Peyer's patch (tissue), 4 donors: ENCODE results near the gene CRB2.

Source experiments
- CTCF ChIP-seq, 6 experiments: fragments of 450-650 bp in 4 of 6; fragments of 200-600 bp in 2 of 6; sonication (generic) in 1 of 6; IDR thresholded peaks; one replicate each; pipeline ENCODE4 v1.5.1; 2017 to 2019; ENCODE audit warnings: antibody characterized with exemption in 6 of 6, mild to moderate bottlenecking in 3 of 6, moderate library complexity in 1 of 6
- POLR2A ChIP-seq, 2 donors: fragments of 450-650 bp; IDR thresholded peaks; one replicate each; pipeline ENCODE4 v1.5.1; 2017; ENCODE audit warnings: antibody characterized with exemption in 2 of 2, mild to moderate bottlenecking in 2 of 2, moderate library complexity in 2 of 2

- TF ChIP-seq CTCF (IDR thresholded peaks at IDR 0.05) (no peak), POLR2A (IDR thresholded peaks at IDR 0.05) (no peak)
Measured at GRCh38 chr9:123421801-123422455, 65.9 kb downstream of the CRB2 start.
